GM23338 (cell line): ENCODE data around the gene CCDC177. TPM values are rescaled to one million over a fixed set of nuclear protein-coding genes. Genes with fewer than 3 reads are reported as not detected.

Experiments used
- ATAC-seq: fragments of 200-7000 bp; cut with Tn5 transposase; 3 replicates; pipeline ENCODE4 v1.9.1; 2020
- DNase-seq: peaks from one replicate; pipeline ENCODE4 v3.0.0-alpha.2; 2015; ENCODE audit warnings: low spot score
- H2AFZ ChIP-seq: fragments of 200-600 bp; sonication (generic); 2 replicates; pipeline ENCODE4 v1.8.0; 2016; ENCODE audit warnings: antibody characterized with exemption, mild to moderate bottlenecking, moderate library complexity
- H3F3A ChIP-seq: fragments of 200-600 bp; sonication (generic); replicated peaks from 2 replicates; pipeline ENCODE4 v1.8.0; 2017; ENCODE audit warnings: antibody characterized with exemption, mixed run types, low read depth
- H3K27ac ChIP-seq: fragments of 200-600 bp; sonication (generic); 2 replicates; pipeline ENCODE4 v1.6.1; 2016; ENCODE audit warnings: low read depth
- H3K27me3 ChIP-seq: fragments of 200-600 bp; sonication (generic); 2 replicates; pipeline ENCODE4 v1.8.0; 2016; ENCODE audit warnings: mild to moderate bottlenecking, mixed run types, moderate library complexity; ENCODE audit not compliant: insufficient read depth
- H3K36me3 ChIP-seq: fragments of 200-600 bp; sonication (generic); 2 replicates; pipeline ENCODE4 v1.8.0; 2016; ENCODE audit warnings: mild to moderate bottlenecking; ENCODE audit not compliant: insufficient read depth
- H3K4me1 ChIP-seq: fragments of 200-600 bp; sonication (generic); 2 replicates; pipeline ENCODE4 v1.8.0; 2016; ENCODE audit warnings: mild to moderate bottlenecking, moderate library complexity; ENCODE audit not compliant: insufficient read depth
- H3K4me2 ChIP-seq: fragments of 200-600 bp; sonication (generic); 2 replicates; pipeline ENCODE4 v1.7.1; 2017; ENCODE audit warnings: mixed run types
- H3K4me3 ChIP-seq: fragments of 200-600 bp; sonication (generic); 2 replicates; pipeline ENCODE4 v1.6.1; 2016; ENCODE audit warnings: mixed run types
- H3K79me2 ChIP-seq: fragments of 200-600 bp; sonication (generic); replicated peaks from 2 replicates; pipeline ENCODE4 v1.8.0; 2017; ENCODE audit warnings: mild to moderate bottlenecking; ENCODE audit not compliant: insufficient read depth
- H3K9me2 ChIP-seq: fragments of 200-600 bp; sonication (generic); 2 replicates; pipeline ENCODE4 v1.8.0; 2017; ENCODE audit not compliant: insufficient read depth
- H4K20me1 ChIP-seq: fragments of 200-600 bp; sonication (generic); replicated peaks from 2 replicates; pipeline ENCODE4 v1.8.0; 2017; ENCODE audit warnings: mild to moderate bottlenecking; ENCODE audit not compliant: insufficient read depth
- H3K27ac Mint-ChIP-seq: 2 replicates; pipeline ENCODE4 v1.8.0; 2020; ENCODE audit warnings: inconsistent platforms, mild to moderate bottlenecking, moderate library complexity, mixed read lengths
- H3K27me3 Mint-ChIP-seq: 3 replicates; pipeline ENCODE4 v1.8.0; 2022; ENCODE audit warnings: low read depth, mild to moderate bottlenecking, moderate library complexity, mixed read lengths, inconsistent platforms; ENCODE audit not compliant: insufficient read depth, poor library complexity
- H3K36me3 Mint-ChIP-seq: 3 replicates; pipeline ENCODE4 v1.8.0; 2021; ENCODE audit warnings: low read depth, mild to moderate bottlenecking, inconsistent platforms, moderate library complexity, mixed read lengths
- H3K4me1 Mint-ChIP-seq: 3 replicates; pipeline ENCODE4 v1.8.0; 2020; ENCODE audit warnings: mild to moderate bottlenecking, inconsistent platforms, mixed read lengths
- H3K4me3 Mint-ChIP-seq: 3 replicates; pipeline ENCODE4 v1.8.0; 2021; ENCODE audit warnings: moderate library complexity, mild to moderate bottlenecking, inconsistent platforms, mixed read lengths
- H3K9me3 Mint-ChIP-seq: 3 replicates; pipeline ENCODE4 v1.8.0; 2020; ENCODE audit warnings: moderate library complexity, mild to moderate bottlenecking, inconsistent platforms, mixed read lengths
- EZH2 ChIP-seq: fragments of 200-600 bp; sonication (generic); IDR thresholded peaks from one replicate; pipeline ENCODE4 v1.8.0; 2017; ENCODE audit warnings: antibody characterized with exemption, mild to moderate bottlenecking, low read depth; ENCODE audit not compliant: unreplicated experiment
- EZH2phosphoT487 ChIP-seq: fragments of 200-600 bp; sonication (generic); IDR thresholded peaks from one replicate; pipeline ENCODE4 v1.8.1; 2018; ENCODE audit warnings: antibody characterized with exemption; ENCODE audit not compliant: unreplicated experiment
- JUNB ChIP-seq: IDR thresholded peaks from one replicate; pipeline ENCODE4 v1.6.1; 2016; ENCODE audit warnings: antibody characterized with exemption; ENCODE audit not compliant: unreplicated experiment
- NANOG ChIP-seq: IDR thresholded peaks from 2 replicates; pipeline ENCODE4 v1.6.1; 2016; ENCODE audit warnings: antibody characterized with exemption, borderline replicate concordance
- ZNF331 ChIP-seq: fragments of 250-450 bp; sonication (Bioruptor Pico); IDR thresholded peaks from 2 replicates; pipeline ENCODE4 v1.5.0; 2020; ENCODE audit warnings: low read depth, mild to moderate bottlenecking, moderate library complexity
- polyA plus RNA-seq: library from polyadenylated mRNA; unstranded; fragments of >200 nt; fragmentation: Nextera tagmentation; extraction: Ambion mirVana; gene quantifications from 2 replicates; pipeline ENCODE4 v1.2.1, GENCODE V29; 2016
- total RNA-seq: library from RNA; depleted of rRNA; stranded (reverse); fragments of >200 nt; shearing (Covaris generic); gene quantifications from 2 replicates; pipeline ENCODE4 v1.2.3, GENCODE V29; 2014
- TF ChIP-seq, protein P1 (sequence below): IDR thresholded peaks from one replicate; pipeline ENCODE4 v1.6.1; 2018; ENCODE audit warnings: antibody characterized with exemption; ENCODE audit not compliant: unreplicated experiment

The CCDC177 gene
- total and polyA plus RNA-seq, 2 experiments from 2014 or later = 0.18 to 1.7 TPM

DNA sequence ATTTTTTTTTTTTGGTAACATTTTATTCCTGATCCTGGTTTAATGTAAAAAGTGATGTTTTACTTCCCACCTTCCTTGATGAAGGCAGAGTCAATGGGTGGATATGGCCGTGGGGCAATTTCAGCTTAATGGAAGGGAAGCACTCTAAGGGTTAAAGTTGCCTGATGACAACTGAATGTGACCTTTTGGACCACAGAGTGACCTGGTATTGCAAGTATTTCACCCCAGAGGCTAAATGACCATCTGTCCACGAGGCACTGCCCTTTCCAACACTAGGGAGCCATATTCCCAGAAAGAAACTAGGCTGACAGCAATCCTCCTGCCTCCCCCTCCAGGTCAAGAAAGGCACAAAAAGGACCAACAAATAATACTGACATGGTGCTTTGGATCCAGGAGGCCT is 4.8 kb downstream of the CCDC177 start:
- H3K27ac Mint-ChIP-seq = no peak overlapping the region

DNA sequence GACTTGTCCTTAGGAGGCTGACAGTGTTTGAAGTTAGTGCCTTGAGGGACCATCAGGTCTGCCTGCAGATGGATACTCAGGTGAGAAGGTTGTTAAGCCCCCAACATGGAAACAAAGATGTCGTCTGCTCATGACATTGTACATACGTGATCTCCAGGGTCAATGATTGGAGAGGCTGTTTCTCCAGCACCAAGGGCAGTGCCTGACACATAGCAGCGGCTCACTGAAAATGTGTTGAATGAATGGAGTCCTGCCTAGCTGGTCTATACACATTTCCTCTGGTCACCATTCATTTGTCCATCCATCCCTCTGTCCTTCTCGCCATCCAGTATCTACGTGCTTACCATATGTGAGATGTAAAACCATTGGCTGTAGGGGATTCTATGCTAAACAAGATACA is 7.1 kb downstream of the CCDC177 start:
- H3K9me3 Mint-ChIP-seq = peaks cover 18% of the 10 kb centered on the region; the same call in 2 of the 3 replicates
- H3F3A ChIP-seq = 0 out of 2 replicates have a peak, but pooled peaks cover 8% of the 10 kb centered on the region
- peaks cover 63% of the 10 kb centered on the region for H3K27me3 ChIP-seq
- H2AFZ ChIP-seq = no peak overlapping the region
- no peak overlapping the region for H3K4me3 ChIP-seq
- no peak for ATAC-seq
- TF ChIP-seq JUNB (no peak), EZH2 (no peak)
- TF ChIP-seq, protein P1, sequence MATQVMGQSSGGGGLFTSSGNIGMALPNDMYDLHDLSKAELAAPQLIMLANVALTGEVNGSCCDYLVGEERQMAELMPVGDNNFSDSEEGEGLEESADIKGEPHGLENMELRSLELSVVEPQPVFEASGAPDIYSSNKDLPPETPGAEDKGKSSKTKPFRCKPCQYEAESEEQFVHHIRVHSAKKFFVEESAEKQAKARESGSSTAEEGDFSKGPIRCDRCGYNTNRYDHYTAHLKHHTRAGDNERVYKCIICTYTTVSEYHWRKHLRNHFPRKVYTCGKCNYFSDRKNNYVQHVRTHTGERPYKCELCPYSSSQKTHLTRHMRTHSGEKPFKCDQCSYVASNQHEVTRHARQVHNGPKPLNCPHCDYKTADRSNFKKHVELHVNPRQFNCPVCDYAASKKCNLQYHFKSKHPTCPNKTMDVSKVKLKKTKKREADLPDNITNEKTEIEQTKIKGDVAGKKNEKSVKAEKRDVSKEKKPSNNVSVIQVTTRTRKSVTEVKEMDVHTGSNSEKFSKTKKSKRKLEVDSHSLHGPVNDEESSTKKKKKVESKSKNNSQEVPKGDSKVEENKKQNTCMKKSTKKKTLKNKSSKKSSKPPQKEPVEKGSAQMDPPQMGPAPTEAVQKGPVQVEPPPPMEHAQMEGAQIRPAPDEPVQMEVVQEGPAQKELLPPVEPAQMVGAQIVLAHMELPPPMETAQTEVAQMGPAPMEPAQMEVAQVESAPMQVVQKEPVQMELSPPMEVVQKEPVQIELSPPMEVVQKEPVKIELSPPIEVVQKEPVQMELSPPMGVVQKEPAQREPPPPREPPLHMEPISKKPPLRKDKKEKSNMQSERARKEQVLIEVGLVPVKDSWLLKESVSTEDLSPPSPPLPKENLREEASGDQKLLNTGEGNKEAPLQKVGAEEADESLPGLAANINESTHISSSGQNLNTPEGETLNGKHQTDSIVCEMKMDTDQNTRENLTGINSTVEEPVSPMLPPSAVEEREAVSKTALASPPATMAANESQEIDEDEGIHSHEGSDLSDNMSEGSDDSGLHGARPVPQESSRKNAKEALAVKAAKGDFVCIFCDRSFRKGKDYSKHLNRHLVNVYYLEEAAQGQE = peak; percentile 20
- no peaks in the 10 kb centered on the region for H3K4me1 ChIP-seq
- peaks cover 2% of the 10 kb centered on the region; the same call in 1 of the 3 replicates for H3K4me1 Mint-ChIP-seq
- H3K27me3 Mint-ChIP-seq = peaks cover 29% of the 10 kb centered on the region
- DNase-seq = no peak
- no peak overlapping the region for H3K27ac Mint-ChIP-seq
- H3K4me3 Mint-ChIP-seq = no peak overlapping the region
- no peaks in the 10 kb centered on the region; the same call in 1 of the 2 replicates for H3K9me2 ChIP-seq
- no peaks in the 10 kb centered on the region; the same call in none of the 2 replicates for H4K20me1 ChIP-seq
- no peaks in the 10 kb centered on the region; the same call in 1 of the 2 replicates for H3K36me3 ChIP-seq
- no peaks in the 10 kb centered on the region for H3K79me2 ChIP-seq
- H3K4me2 ChIP-seq = no peak overlapping the region
- H3K36me3 Mint-ChIP-seq = peaks cover 6% of the 10 kb centered on the region; the same call in 2 of the 3 replicates
- no peak overlapping the region for H3K27ac ChIP-seq

More for the DNA sequence above, 4.8 kb downstream of the CCDC177 start:
- Histone ChIP-seq H3K4me1 (peaks cover 4% of the 10 kb centered on the region; the same call in 1 of the 2 replicates), H3K27me3 (peaks cover 86% of the 10 kb centered on the region), H2AFZ (no peak overlapping the region), H3F3A (0 out of 2 replicates have a peak, but pooled peaks cover 11% of the 10 kb centered on the region), H3K4me3 (no peak overlapping the region), H3K79me2 (no peaks in the 10 kb centered on the region), H3K9me2 (no peaks in the 10 kb centered on the region; the same call in 1 of the 2 replicates), H3K27ac (no peak overlapping the region), H3K36me3 (no peaks in the 10 kb centered on the region; the same call in 1 of the 2 replicates), H3K4me2 (no peak overlapping the region), H4K20me1 (no peaks in the 10 kb centered on the region; the same call in none of the 2 replicates)
- H3K4me3 Mint-ChIP-seq = no peak overlapping the region
- H3K27me3 Mint-ChIP-seq = peaks cover 48% of the 10 kb centered on the region
- no peak for TF ChIP-seq EZH2phosphoT487
- no peak for TF ChIP-seq NANOG
- TF ChIP-seq, protein P1 = no peak
- no peak for TF ChIP-seq ZNF331 (CRISPR knock-in tag)
- no peak for TF ChIP-seq JUNB
- peaks cover 3% of the 10 kb centered on the region; the same call in 1 of the 3 replicates for H3K4me1 Mint-ChIP-seq
- peaks cover 25% of the 10 kb centered on the region; the same call in 2 of the 3 replicates for H3K9me3 Mint-ChIP-seq
- DNase-seq (no peak), ATAC-seq (no peak)
- H3K36me3 Mint-ChIP-seq = peaks cover 9% of the 10 kb centered on the region; the same call in 2 of the 3 replicates
